MM.1S (cell line): ENCODE data around the gene MIPEP.

Experiments used
- DNase-seq: peaks from one replicate; pipeline ENCODE4 v3.0.0-alpha.2; 2015
- H2AFZ ChIP-seq: fragments of 300-600 bp; sonication (generic); 2 replicates; pipeline ENCODE4 v1.6.0; 2016; ENCODE audit warnings: antibody characterized with exemption, low read length
- H3F3A ChIP-seq: fragments of 300-600 bp; sonication (generic); 2 replicates; pipeline ENCODE4 v1.6.1; 2016; ENCODE audit warnings: mild to moderate bottlenecking, antibody characterized with exemption, low read length, moderate library complexity, mixed read lengths; ENCODE audit not compliant: insufficient read depth
- H3K27ac ChIP-seq: fragments of 300-600 bp; sonication (generic); 2 replicates; pipeline ENCODE4 v1.5.1; 2016; ENCODE audit warnings: mild to moderate bottlenecking, low read length
- H3K27me3 ChIP-seq: fragments of 300-600 bp; sonication (generic); replicated peaks from 2 replicates; pipeline ENCODE4 v1.6.0; 2016; ENCODE audit warnings: low read length; ENCODE audit not compliant: insufficient read depth
- H3K36me3 ChIP-seq: fragments of 300-600 bp; sonication (generic); replicated peaks from 2 replicates; pipeline ENCODE4 v1.6.1; 2016; ENCODE audit warnings: mild to moderate bottlenecking, low read length, mixed read lengths; ENCODE audit not compliant: insufficient read depth
- H3K4me1 ChIP-seq: fragments of 300-600 bp; sonication (generic); 2 replicates; pipeline ENCODE4 v1.6.1; 2016; ENCODE audit warnings: low read length, mixed read lengths
- H3K4me2 ChIP-seq: fragments of 300-600 bp; sonication (generic); 2 replicates; pipeline ENCODE4 v1.6.0; 2016; ENCODE audit warnings: low read depth, low read length
- H3K4me3 ChIP-seq: fragments of 300-600 bp; sonication (generic); 2 replicates; pipeline ENCODE4 v1.5.1; 2016; ENCODE audit warnings: low read length, mixed read lengths
- H3K79me2 ChIP-seq: fragments of 300-600 bp; sonication (generic); 2 replicates; pipeline ENCODE4 v1.6.1; 2016; ENCODE audit warnings: mixed run types, low read length, mixed read lengths
- H3K9ac ChIP-seq: fragments of 300-600 bp; sonication (generic); 2 replicates; pipeline ENCODE4 v1.6.1; 2016; ENCODE audit warnings: low read length, mixed read lengths
- H3K9me2 ChIP-seq: fragments of 300-600 bp; sonication (generic); replicated peaks from 2 replicates; pipeline ENCODE4 v1.6.1; 2016; ENCODE audit warnings: mild to moderate bottlenecking, low read length, mixed read lengths; ENCODE audit not compliant: insufficient read depth
- H3K9me3 ChIP-seq: fragments of 300-600 bp; sonication (generic); replicated peaks from 2 replicates; pipeline ENCODE4 v1.6.1; 2016; ENCODE audit warnings: mild to moderate bottlenecking, low read length, mixed read lengths; ENCODE audit not compliant: insufficient read depth
- H4K20me1 ChIP-seq: fragments of 300-600 bp; sonication (generic); 2 replicates; pipeline ENCODE4 v1.6.1; 2016; ENCODE audit warnings: mild to moderate bottlenecking, low read length, moderate library complexity, mixed read lengths; ENCODE audit not compliant: insufficient read depth
- EZH2 ChIP-seq: fragments of 300-600 bp; sonication (generic); optimal IDR thresholded peaks from 2 replicates; pipeline ENCODE3; 2017; ENCODE audit warnings: low read depth, mild to moderate bottlenecking, antibody characterized with exemption, low read length, mixed read lengths
- EZH2phosphoT487 ChIP-seq: fragments of 300-600 bp; sonication (generic); IDR thresholded peaks from 2 replicates; pipeline ENCODE4 v1.6.1; 2018; ENCODE audit warnings: antibody characterized with exemption, low read length
- TF ChIP-seq, protein P1 (sequence below): fragments of 300-600 bp; sonication (generic); IDR thresholded peaks from 2 replicates; pipeline ENCODE4 v1.5.1; 2016; ENCODE audit warnings: antibody characterized with exemption, low read length, mixed read lengths

The MIPEP gene

DNA sequence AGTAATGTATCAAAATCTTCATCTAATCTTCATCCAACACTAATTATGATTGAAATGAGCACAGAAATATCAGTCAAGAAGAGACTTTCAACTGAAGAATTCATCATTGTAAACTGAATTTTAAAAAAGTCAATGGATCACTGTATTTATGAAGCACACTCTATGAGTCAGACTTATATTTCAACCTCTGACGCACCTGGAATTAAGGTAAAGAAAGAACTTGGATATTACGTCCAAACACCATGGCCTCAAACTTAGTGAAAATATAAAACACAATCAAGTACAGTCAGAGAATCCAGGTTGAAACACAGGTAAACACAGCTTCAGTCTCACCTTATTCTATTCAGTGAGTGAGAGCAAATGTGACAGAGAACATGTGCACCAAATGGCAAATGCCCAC, 39.5 kb downstream of the MIPEP start:
- Histone ChIP-seq H3K79me2 (no peaks in the 10 kb centered on the region), H3K9me3 (no peaks in the 10 kb centered on the region), H3K36me3 (no peaks in the 10 kb centered on the region), H3K27me3 (no peaks in the 10 kb centered on the region), H3F3A (no peaks in the 10 kb centered on the region), H3K9ac (no peak overlapping the region), H3K4me2 (no peak overlapping the region), H3K9me2 (no peaks in the 10 kb centered on the region), H3K4me3 (no peak overlapping the region), H2AFZ (no peak overlapping the region), H4K20me1 (no peaks in the 10 kb centered on the region), H3K4me1 (peaks cover 11% of the 10 kb centered on the region; the same call in 1 of the 2 replicates), H3K27ac (no peak overlapping the region)
- no peak for DNase-seq
- TF ChIP-seq EZH2 = no peak
- TF ChIP-seq EZH2phosphoT487 = no peak
- TF ChIP-seq, protein P1, sequence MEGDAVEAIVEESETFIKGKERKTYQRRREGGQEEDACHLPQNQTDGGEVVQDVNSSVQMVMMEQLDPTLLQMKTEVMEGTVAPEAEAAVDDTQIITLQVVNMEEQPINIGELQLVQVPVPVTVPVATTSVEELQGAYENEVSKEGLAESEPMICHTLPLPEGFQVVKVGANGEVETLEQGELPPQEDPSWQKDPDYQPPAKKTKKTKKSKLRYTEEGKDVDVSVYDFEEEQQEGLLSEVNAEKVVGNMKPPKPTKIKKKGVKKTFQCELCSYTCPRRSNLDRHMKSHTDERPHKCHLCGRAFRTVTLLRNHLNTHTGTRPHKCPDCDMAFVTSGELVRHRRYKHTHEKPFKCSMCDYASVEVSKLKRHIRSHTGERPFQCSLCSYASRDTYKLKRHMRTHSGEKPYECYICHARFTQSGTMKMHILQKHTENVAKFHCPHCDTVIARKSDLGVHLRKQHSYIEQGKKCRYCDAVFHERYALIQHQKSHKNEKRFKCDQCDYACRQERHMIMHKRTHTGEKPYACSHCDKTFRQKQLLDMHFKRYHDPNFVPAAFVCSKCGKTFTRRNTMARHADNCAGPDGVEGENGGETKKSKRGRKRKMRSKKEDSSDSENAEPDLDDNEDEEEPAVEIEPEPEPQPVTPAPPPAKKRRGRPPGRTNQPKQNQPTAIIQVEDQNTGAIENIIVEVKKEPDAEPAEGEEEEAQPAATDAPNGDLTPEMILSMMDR = no peak

DNA sequence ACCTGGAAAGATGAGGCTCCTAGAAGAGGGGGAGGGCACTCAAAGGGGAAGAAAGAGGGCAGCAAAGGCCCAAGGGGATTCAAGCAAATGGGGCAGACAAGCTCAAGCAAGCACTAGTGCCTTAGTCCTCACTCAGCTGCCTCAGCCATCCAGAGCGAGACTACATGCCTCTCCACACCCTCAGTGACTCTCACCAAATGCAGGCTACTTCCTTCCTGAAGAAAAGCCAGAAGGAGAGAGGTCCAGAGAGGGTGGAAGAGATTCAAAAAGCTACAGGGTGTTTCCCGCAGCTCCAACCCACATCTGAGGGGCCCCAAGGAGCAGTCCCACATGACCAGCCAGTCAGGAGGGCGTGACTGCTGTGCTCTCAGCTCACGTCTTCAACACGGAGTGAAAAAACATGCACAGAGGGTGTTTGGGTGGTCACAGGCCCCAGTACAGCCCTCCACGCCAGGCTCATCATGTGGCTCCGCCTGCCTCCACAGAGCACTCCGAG, 40.5 kb downstream of the MIPEP start:
- Histone ChIP-seq H3K4me2 (no peak overlapping the region), H3K4me1 (peaks cover 11% of the 10 kb centered on the region; the same call in 1 of the 2 replicates), H4K20me1 (no peaks in the 10 kb centered on the region), H3K36me3 (no peaks in the 10 kb centered on the region), H2AFZ (no peak overlapping the region), H3F3A (no peaks in the 10 kb centered on the region), H3K9me3 (no peaks in the 10 kb centered on the region), H3K9ac (no peak overlapping the region), H3K79me2 (no peaks in the 10 kb centered on the region), H3K27me3 (no peaks in the 10 kb centered on the region), H3K9me2 (no peaks in the 10 kb centered on the region), H3K4me3 (no peak overlapping the region), H3K27ac (no peak overlapping the region)
- DNase-seq = no peak
- TF ChIP-seq EZH2 = no peak
- no peak for TF ChIP-seq EZH2phosphoT487
- TF ChIP-seq, protein P1 = no peak

DNA sequence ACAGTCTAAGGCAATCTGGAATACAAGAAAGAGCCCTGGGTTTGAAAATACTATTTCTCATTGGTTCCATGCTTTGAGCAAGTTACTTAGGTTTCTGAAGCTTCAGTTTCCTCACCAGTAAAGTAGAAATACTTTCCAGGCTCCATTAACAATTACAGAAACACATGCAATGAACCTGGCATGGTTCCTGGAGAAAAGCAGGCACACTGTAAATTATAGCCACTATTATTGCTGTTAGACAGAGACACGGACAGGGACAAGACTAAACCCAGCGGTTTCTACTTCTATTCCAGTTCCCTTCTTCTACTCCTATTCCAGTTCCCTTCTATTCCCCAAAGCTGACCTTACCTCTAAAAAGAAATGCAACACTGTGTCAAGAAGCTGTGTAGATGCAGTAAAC, 41.2 kb downstream of the MIPEP start:
- Histone ChIP-seq H3K79me2 (no peaks in the 10 kb centered on the region), H3K4me3 (no peak overlapping the region), H3F3A (no peaks in the 10 kb centered on the region), H3K9me3 (no peaks in the 10 kb centered on the region), H3K27ac (no peak overlapping the region), H3K36me3 (no peaks in the 10 kb centered on the region), H3K9me2 (no peaks in the 10 kb centered on the region), H3K9ac (no peak overlapping the region), H3K4me1 (peaks cover 11% of the 10 kb centered on the region; the same call in 1 of the 2 replicates), H4K20me1 (no peaks in the 10 kb centered on the region), H3K27me3 (no peaks in the 10 kb centered on the region), H2AFZ (no peak overlapping the region), H3K4me2 (no peak overlapping the region)
- no peak for TF ChIP-seq EZH2phosphoT487
- TF ChIP-seq EZH2 = no peak
- TF ChIP-seq, protein P1 = no peak
- no peak for DNase-seq
